IgD-negative memory B cell (primary cell): ENCODE measurements around the gene SCO1. TPM values are rescaled to one million over a fixed set of nuclear protein-coding genes. Genes with fewer than 3 reads are reported as not detected.
"Not testable (repeated sequence)": the region's sequence is repeated elsewhere in the genome, so short reads cannot be mapped to it uniquely, and the experiment has no call there.

ENCODE experiments used
- H3K27ac Mint-ChIP-seq, 3 donors: one replicate each; pipeline ENCODE4 v1.8.0; 2020 to 2022; ENCODE audit warnings: mild to moderate bottlenecking in 3 of 3, mixed read lengths in 3 of 3, moderate library complexity in 1 of 3
- H3K27me3 Mint-ChIP-seq: one replicate; pipeline ENCODE4 v1.8.0; 2021; ENCODE audit warnings: mixed read lengths
- H3K36me3 Mint-ChIP-seq: one replicate; pipeline ENCODE4 v1.8.0; 2020; ENCODE audit warnings: mild to moderate bottlenecking, mixed read lengths
- H3K4me1 Mint-ChIP-seq, 3 donors: one replicate each; pipeline ENCODE4 v1.8.0; 2020 to 2022; ENCODE audit warnings: mixed read lengths in 3 of 3, mild to moderate bottlenecking in 1 of 3
- H3K4me3 Mint-ChIP-seq, 4 donors: one replicate each; pipeline ENCODE4 v1.8.0; 2020 to 2022; ENCODE audit warnings: mild to moderate bottlenecking in 4 of 4, mixed read lengths in 4 of 4, moderate library complexity in 3 of 4
- H3K9me3 Mint-ChIP-seq, 3 donors: one replicate each; pipeline ENCODE4 v1.8.0; 2020 to 2021; ENCODE audit warnings: mixed read lengths in 3 of 3, mild to moderate bottlenecking in 1 of 3
- polyA plus RNA-seq: library from polyadenylated mRNA; unstranded; fragments of 300-500 nt; fragmentation: Illumina TruSeq; gene quantifications from one replicate; pipeline ENCODE4 v1.2.3, GENCODE V29; 2021

The SCO1 gene
- polyA plus RNA-seq, 1 donor from 2014 or later = 15.4 TPM

DNA sequence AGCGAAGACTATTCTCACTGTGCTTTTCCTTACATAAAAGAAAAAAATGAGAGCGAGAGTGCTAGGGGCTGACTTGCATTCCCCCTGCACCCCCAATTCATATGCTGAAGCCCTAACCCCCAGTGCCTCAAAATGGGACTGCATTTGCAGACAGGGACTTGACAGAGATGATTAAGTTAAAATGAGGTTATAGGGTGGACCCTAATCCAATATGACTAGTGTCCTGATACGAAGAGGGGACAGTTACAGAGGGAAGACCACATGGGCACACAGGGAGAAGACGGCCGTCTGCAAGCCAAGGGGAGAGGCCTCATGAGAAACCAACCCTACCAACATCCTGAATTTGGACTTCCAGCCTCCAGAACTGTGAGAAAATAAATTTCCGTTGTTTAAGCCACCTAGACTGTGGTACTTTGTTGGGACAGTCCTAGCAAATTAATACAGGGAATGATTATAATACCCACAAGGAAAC is 34.1 kb upstream of the SCO1 start:
- no peak overlapping the region for H3K27ac Mint-ChIP-seq
- H3K4me3 Mint-ChIP-seq = peak overlapping the region in 3 of 4 donors; percentile 46 to 94 (median 84)
- peaks cover 10% of the 10 kb centered on the region for H3K27me3 Mint-ChIP-seq
- peaks cover 3 to 11% (median 8%) of the 10 kb centered on the region in 3 donors for H3K4me1 Mint-ChIP-seq
- H3K36me3 Mint-ChIP-seq = no peaks in the 10 kb centered on the region
- no peaks in the 10 kb centered on the region for H3K9me3 Mint-ChIP-seq

DNA sequence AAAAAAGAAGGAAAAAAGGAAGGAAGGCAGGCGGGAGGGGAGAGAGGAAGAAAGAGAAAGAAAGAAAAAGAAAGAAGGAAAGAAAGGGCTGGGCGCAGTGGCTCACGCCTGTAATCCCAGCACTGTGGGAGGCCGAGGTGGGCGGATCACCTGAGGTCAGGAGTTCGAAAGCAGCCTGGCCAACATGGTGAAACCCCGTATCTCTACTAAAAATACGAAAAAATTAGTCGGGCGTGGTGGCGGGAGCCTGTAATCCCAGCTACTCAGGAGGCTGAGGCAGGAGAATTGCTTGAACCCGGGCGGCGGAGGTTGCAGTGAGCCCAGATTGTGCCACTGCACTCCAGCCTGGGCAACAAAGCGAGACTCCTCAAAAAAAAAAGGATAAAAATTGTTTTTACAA is 32.9 kb upstream of the SCO1 start:
- H3K36me3 Mint-ChIP-seq, H3K9me3 Mint-ChIP-seq: not testable (repeated sequence)
- Mint-ChIP-seq H3K4me3 (peak overlapping the region; percentile 84 to 94 (median 88)), H3K27me3 (peaks cover 10% of the 10 kb centered on the region), H3K4me1 (peaks cover 3 to 11% (median 8%) of the 10 kb centered on the region in 3 donors), H3K27ac (peak overlapping the region in 1 of 3 donors; percentile 62)

DNA sequence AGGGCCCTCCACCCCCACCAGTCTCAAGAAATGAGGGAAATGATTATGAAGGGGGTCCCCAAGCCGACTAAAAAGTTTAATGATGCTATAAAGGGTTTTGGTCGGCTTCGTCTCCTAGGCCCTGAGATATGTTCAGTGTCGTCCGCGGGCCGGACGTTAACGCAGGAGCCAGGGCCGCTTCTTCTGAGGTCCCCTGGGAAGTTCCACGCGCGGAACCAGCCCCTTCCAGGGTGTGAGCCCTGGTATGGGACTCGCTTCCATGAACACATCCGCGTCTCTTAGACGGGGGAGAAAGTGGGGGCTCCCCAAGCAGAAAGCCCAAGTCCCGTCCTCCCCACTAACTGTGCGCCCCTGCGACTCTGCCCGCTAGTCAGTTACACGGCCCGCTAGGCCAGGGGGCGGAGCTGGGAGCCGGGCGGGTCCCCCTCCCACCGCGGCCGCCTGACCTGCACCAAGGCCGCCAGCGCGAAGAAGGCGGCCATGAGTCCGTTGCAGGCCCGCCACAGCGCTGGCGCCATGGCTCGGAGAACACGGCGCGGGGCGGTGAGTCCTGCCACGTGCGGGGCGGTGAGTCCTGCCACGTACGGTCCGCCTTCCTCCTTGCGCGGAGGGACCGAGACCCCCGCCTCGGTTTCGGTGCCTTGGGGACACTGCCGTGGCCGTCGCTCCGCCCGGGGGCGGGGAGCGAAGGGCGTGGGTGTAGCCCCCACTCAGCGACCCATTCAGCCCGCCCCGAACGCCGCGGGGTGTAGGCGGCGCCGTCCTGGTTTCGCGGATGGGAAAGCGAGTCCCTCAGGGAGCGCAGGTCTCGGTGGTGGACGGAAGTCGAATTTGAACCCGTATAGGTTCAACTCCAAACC is 32.2 kb upstream of the SCO1 start, which contains the start of gene TMEM220:
Gene TMEM220 (minus strand): TSS at position 690 of the 860 bp plus-strand sequence. CDS start 172 bp downstream, at position 518.
- Mint-ChIP-seq H3K27ac (peak within 1 kb of the TSS in 1 of 3 donors; percentile 62), H3K9me3 (no peaks in the 10 kb centered on the region), H3K36me3 (no peaks in the 10 kb centered on the region), H3K4me3 (peak within 1 kb of the TSS; percentile 87 to 94 (median 90)), H3K4me1 (peaks cover 3 to 9% (median 8%) of the 10 kb centered on the region in 3 donors), H3K27me3 (peaks cover 10% of the 10 kb centered on the region)

DNA sequence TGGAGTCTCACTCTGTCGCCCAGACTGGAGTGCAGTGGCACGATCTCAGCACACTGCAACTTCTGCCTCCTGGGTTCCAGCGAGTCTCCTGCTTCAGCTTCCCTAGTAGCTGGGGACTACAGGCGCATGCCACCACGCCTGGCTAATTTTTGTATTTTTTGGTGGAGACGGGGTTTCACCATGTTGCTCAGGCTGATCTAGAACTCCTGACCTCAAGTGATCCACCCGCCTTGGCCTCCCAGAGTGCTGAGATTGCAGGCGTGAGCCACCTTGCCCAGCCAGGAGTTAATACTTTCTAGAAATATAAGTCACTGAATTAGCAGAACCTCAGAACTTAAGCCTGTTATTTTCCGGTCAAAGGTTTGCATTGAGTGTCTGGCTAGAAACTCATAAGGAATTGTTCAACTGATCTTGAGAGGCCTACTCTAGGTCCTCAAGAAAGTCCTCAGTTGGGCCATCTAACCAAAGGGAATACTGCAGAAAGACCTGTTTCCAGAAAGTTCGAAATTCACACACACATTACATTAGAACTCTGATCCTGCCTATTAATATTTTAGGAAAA is 31.1 kb upstream of the SCO1 start:
- H3K4me3 Mint-ChIP-seq = peak overlapping the region in 2 of 4 donors; percentile 9 to 87
- peaks cover 6% of the 10 kb centered on the region for H3K27me3 Mint-ChIP-seq
- H3K9me3 Mint-ChIP-seq = no peaks in the 10 kb centered on the region
- peaks cover 4% of the 10 kb centered on the region for H3K36me3 Mint-ChIP-seq
- H3K4me1 Mint-ChIP-seq = peaks cover 3 to 8% (median 6%) of the 10 kb centered on the region in 3 donors
- no peak overlapping the region for H3K27ac Mint-ChIP-seq

DNA sequence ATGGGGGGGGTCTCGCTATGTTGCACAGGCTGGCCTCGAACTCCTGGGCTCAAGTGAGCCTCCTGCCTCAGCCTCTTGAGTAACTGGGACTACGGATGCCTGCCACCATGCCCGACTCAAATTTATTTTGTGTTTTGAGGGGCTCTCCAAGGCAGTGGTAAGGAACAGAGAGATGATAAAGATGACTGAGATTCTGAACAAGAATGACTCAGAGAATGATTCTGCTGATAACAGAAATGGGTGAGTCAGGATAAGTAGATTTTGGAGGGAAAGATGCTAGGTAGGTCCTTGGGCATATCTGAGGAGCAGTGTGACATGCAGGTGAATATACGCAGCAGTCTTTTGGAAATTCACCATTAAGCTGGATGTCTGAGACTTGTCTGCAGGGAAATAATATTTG is 29.9 kb upstream of the SCO1 start:
- peaks cover 4% of the 10 kb centered on the region for H3K36me3 Mint-ChIP-seq
- H3K9me3 Mint-ChIP-seq = no peaks in the 10 kb centered on the region
- peaks cover 3 to 8% (median 6%) of the 10 kb centered on the region in 3 donors for H3K4me1 Mint-ChIP-seq
- peak overlapping the region in 1 of 4 donors; percentile 38 for H3K4me3 Mint-ChIP-seq
- H3K27ac Mint-ChIP-seq = peak overlapping the region in 1 of 3 donors; percentile 43
- peaks cover 2% of the 10 kb centered on the region for H3K27me3 Mint-ChIP-seq

DNA sequence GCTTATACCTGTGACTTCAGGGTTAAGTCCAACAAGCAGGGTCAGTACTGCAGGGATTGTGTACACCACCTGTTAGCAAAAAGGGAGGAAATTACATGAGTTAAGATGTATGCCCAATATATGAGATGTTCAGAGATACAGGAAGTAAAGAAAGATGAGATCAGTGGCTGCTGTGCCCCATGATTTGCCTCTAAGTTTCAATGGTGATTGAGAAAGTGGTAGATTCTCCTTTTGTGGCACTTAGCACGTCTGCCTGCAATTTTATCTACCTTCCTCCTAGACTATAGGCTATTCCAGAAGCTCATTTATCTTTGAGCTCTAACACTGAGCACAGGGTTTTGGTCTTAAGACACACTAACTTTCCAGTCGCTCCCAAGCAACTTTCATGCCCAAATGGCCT is 28.9 kb upstream of the SCO1 start:
- H3K4me1 Mint-ChIP-seq = peaks cover 3 to 8% (median 6%) of the 10 kb centered on the region in 3 donors
- H3K27ac Mint-ChIP-seq = no peak overlapping the region
- H3K4me3 Mint-ChIP-seq = no peak overlapping the region
- H3K9me3 Mint-ChIP-seq = no peaks in the 10 kb centered on the region
- no peaks in the 10 kb centered on the region for H3K27me3 Mint-ChIP-seq
- H3K36me3 Mint-ChIP-seq = peaks cover 4% of the 10 kb centered on the region

DNA sequence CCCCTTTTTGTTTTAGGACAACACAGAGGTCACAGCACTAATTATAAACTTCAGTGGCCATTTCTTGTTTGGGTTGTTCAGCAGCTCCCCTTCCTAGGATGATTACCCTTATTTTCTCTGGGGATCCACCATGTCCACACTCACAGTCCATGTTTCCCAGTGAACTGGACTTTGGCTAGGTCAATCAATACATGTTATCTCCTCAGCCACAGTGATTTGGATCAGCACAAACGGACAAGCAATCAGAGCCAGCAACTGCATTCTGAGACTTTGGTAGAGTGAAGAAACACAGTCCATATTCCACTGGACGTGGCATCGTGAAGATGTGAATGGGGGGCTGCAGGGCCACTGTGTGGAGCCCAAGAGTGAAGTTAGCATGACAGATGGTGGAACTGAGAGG is 27.9 kb upstream of the SCO1 start:
- Mint-ChIP-seq H3K9me3 (no peaks in the 10 kb centered on the region), H3K27ac (no peak overlapping the region), H3K27me3 (no peaks in the 10 kb centered on the region), H3K36me3 (peaks cover 4% of the 10 kb centered on the region), H3K4me3 (no peak overlapping the region), H3K4me1 (peaks cover 0 to 2% (median 0%) of the 10 kb centered on the region in 3 donors)

DNA sequence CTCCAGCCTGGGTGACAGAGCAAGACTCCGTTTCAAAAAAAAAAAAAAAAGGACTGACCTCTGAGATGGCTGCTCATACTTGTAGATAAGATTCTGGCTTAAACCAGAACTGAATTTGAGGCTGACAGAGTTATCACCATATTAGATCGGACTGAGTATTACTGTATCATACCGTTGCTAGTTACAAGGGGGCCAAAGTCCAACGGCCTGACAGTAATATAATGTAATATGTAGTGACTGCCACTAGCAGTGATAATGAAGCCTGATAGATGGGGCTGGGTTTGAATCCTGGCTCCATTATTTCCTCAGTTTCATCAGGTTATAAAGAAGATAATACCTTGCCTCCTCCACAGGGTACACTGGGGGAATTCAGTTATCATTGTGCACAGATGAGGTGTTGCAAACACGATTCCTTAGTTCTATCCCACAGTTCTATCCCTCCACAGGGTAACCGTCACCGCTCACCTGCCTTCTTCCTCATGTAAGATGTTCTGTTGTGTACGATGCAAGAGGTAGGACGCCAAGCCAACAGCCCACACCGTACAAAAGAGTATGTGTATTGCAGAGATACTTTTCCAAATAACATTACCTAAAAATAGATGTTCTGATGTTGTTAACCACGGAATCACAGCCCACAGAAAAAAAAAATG is 27.3 kb upstream of the SCO1 start:
- Mint-ChIP-seq H3K27me3 (no peaks in the 10 kb centered on the region), H3K36me3 (peaks cover 4% of the 10 kb centered on the region), H3K4me1 (no peaks in the 10 kb centered on the region), H3K4me3 (no peak overlapping the region), H3K9me3 (no peaks in the 10 kb centered on the region), H3K27ac (no peak overlapping the region)

DNA sequence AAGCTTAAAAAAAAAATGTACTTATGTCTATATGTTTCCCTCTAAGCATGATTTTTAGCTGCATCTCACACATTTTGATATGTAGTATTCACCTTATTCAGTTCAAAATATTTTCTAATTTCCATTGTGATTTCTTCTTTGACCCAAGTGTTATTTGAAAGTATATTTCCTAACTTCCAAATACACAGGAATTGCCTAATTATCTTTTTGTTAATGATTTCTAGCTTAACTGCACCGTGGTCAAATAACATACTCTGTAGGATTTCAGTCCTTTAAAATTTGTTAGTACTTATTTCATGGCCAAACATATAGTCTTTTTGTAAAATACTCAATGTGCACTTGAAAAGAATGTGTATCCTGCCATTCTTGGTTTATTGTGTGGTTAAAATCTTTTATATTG is 21.2 kb upstream of the SCO1 start:
- Mint-ChIP-seq H3K36me3 (no peaks in the 10 kb centered on the region), H3K4me1 (no peaks in the 10 kb centered on the region), H3K27me3 (no peaks in the 10 kb centered on the region), H3K9me3 (no peaks in the 10 kb centered on the region), H3K4me3 (no peak overlapping the region), H3K27ac (no peak overlapping the region)

DNA sequence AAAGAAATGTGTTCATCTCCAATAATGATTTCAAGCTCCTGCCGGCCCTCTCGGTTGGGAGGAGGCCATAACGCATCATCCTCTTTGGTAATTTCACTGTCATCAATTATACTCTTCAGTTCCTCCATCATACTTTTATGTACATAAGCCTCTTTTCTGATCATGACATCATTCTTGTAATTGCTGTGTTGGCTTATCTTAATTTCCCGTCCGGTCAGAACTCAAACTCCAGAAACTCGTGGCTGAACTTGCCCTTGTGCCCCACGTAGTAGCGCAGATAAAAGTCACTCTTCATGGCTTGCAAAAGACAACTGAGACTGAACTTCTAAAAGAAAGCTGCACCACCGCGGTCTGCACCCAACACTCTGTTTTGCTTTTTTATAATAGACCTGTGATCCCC is 18.9 kb upstream of the SCO1 start:
- H3K9me3 Mint-ChIP-seq = no peaks in the 10 kb centered on the region
- H3K36me3 Mint-ChIP-seq = peaks cover 3% of the 10 kb centered on the region
- no peaks in the 10 kb centered on the region for H3K27me3 Mint-ChIP-seq
- H3K4me1 Mint-ChIP-seq = no peaks in the 10 kb centered on the region
- no peak overlapping the region for H3K27ac Mint-ChIP-seq
- no peak overlapping the region for H3K4me3 Mint-ChIP-seq

DNA sequence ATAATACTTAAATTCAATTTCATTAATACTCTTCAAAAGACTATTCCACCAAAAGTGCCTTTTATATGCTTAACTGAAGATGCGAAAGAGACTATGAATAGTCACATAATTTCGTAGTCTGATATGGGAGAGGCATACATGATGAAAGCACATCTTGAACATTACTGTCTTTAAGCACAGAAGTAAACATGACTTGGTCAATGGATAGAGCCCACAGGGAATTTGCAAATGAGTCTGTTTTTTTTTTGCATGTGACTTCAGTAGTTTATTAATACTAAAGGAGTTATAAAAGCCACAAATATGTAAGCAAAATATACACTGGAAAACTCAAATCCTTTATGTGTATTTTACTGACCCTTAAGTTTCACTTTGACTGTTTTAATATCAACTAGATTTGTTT is 16.0 kb upstream of the SCO1 start:
- H3K4me1 Mint-ChIP-seq = peaks cover 0 to 2% (median 0%) of the 10 kb centered on the region in 3 donors
- H3K36me3 Mint-ChIP-seq = peaks cover 3% of the 10 kb centered on the region

DNA sequence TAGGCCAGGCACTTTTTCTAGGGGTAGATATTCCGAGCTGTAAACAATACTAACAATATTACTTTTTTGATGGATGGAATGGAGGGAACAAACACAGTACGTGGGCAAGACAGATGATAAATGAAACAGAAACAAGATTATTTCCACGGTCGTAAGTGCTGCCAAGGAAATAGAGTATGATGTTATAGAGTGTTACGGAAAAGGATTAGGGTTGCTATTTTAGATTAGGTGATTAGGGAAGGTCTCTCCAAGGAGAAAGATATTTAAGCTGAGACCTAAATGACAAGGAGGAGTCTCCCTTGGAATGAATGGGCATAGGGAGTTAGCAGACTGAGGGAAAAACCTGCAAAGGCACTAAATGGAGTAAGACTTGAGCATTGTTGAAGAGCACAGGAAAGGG is 8.4 kb upstream of the SCO1 start:
- H3K4me3 Mint-ChIP-seq = no peak overlapping the region
- H3K4me1 Mint-ChIP-seq = peaks cover 14 to 32% (median 20%) of the 10 kb centered on the region in 3 donors
- no peaks in the 10 kb centered on the region for H3K27me3 Mint-ChIP-seq
- H3K36me3 Mint-ChIP-seq = no peaks in the 10 kb centered on the region
- H3K9me3 Mint-ChIP-seq = no peaks in the 10 kb centered on the region
- H3K27ac Mint-ChIP-seq = peak overlapping the region in 1 of 3 donors; percentile 18

More for the DNA sequence above, 16.0 kb upstream of the SCO1 start:
- Mint-ChIP-seq H3K27me3 (no peaks in the 10 kb centered on the region), H3K4me3 (no peak overlapping the region), H3K27ac (no peak overlapping the region), H3K9me3 (no peaks in the 10 kb centered on the region)

DNA sequence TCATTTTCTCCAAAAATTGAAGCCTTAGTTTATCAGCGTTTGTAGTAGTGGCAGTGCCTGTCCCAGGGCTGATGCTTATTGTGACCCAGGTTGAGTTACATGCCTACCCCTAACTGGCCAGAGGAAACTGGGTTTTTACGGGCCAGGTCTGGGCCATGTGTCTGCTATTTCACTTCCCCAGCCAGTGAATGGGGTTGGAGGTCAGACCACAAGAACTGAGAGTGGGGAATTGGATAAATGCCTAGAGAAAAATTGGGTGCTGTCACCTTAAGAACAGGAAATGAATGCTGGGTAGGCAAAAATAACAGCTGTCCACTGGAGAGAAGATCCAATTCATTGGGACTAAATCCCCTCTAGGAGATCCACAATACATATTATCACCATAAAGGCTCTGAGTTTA is 5.2 kb upstream of the SCO1 start:
- Mint-ChIP-seq H3K4me1 (peaks cover 22 to 48% (median 31%) of the 10 kb centered on the region in 3 donors), H3K4me3 (peak overlapping the region in 1 of 4 donors; percentile 23), H3K27me3 (no peaks in the 10 kb centered on the region)

DNA sequence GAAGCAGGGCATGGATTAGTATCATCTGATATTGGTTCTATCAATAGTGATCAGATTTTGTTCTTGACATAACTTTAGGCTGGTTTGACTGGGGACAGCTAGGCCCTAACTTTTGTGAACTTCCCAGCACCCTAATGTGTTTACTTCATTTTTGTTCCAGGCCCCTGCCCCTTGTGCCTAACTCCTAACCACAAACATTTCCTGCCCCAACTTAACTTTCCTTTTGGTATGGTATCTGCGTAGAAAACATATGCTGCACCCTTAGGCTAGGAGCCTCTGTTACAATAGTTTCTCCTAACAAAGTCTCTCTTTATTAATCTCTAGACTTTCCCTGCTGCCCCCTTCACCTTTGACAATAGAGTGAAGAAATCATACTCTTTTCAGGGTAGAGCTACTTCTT is 2.5 kb upstream of the SCO1 start:
- H3K27ac Mint-ChIP-seq = peak overlapping the region; percentile 16 to 78 (median 74)
- no peaks in the 10 kb centered on the region for H3K9me3 Mint-ChIP-seq
- H3K4me1 Mint-ChIP-seq = peaks cover 26 to 45% (median 35%) of the 10 kb centered on the region in 3 donors
- H3K36me3 Mint-ChIP-seq = peaks cover 2% of the 10 kb centered on the region
- H3K27me3 Mint-ChIP-seq = no peaks in the 10 kb centered on the region
- H3K4me3 Mint-ChIP-seq = peak overlapping the region; percentile 16 to 72 (median 60)

More for the DNA sequence above, 5.2 kb upstream of the SCO1 start:
- H3K36me3 Mint-ChIP-seq = no peaks in the 10 kb centered on the region
- peak overlapping the region; percentile 3 to 54 (median 18) for H3K27ac Mint-ChIP-seq
- no peaks in the 10 kb centered on the region for H3K9me3 Mint-ChIP-seq
